Measurements from ENCODE around the gene SLC22A31.
"Not testable (repeated sequence)": the region's sequence is repeated elsewhere in the genome, so short reads cannot be mapped to it uniquely, and the experiment has no call there.

The SLC22A31 gene

GRCh38 chr16:89171216-89172170, 28.8 kb downstream of the SLC22A31 start, which contains the start of gene CDH15:
Gene CDH15 (plus strand): TSS chr16:89171748. CDS start chr16:89171832, 84 bp downstream.
- in situ Hi-C loops (cut with HindIII; ENCODE audit: low sequenced_read_pairs): loop anchor here (10.0 kb wide), 1 partner anchor 417 kb away; no protein-coding TSS in a partner anchor

- in situ Hi-C loops (cut with HindIII; ENCODE audit: low sequenced_read_pairs): loop anchor here (10.0 kb wide), 1 partner anchor 416 kb away; no protein-coding TSS in a partner anchor
Measured at GRCh38 chr16:89170346-89171215, 29.8 kb downstream of the SLC22A31 start.

GRCh38 chr16:89169778-89170177, 30.6 kb downstream of the SLC22A31 start:
- in situ Hi-C loops (cut with HindIII; ENCODE audit: low sequenced_read_pairs): loop anchor here (10.0 kb wide), 1 partner anchor 415 kb away; no protein-coding TSS in a partner anchor

GRCh38 chr16:89168381-89169189, 31.8 kb downstream of the SLC22A31 start:
- in situ Hi-C loops (cut with HindIII; ENCODE audit: low sequenced_read_pairs): no loop called here

GRCh38 chr16:89167425-89167941, 32.9 kb downstream of the SLC22A31 start:
- in situ Hi-C loops (cut with HindIII; ENCODE audit: low sequenced_read_pairs): no loop called here

GRCh38 chr16:89166696-89167424, 33.5 kb downstream of the SLC22A31 start:
- in situ Hi-C loops (cut with HindIII; ENCODE audit: low sequenced_read_pairs): no loop called here

GRCh38 chr16:89165681-89165979, 34.7 kb downstream of the SLC22A31 start:
- in situ Hi-C loops (cut with HindIII; ENCODE audit: low sequenced_read_pairs): not testable (repeated sequence)

GRCh38 chr16:89164847-89165680, 35.3 kb downstream of the SLC22A31 start:
- in situ Hi-C loops (cut with HindIII; ENCODE audit: low sequenced_read_pairs): no loop called here

- in situ Hi-C loops (cut with HindIII; ENCODE audit: low sequenced_read_pairs): no loop called here
Measured at GRCh38 chr16:89164436-89164835, 35.9 kb downstream of the SLC22A31 start.

- in situ Hi-C loops (cut with HindIII; ENCODE audit: low sequenced_read_pairs): no loop called here
Measured at GRCh38 chr16:89163297-89163696, 37.0 kb downstream of the SLC22A31 start.

GRCh38 chr16:89161763-89162713, 38.3 kb downstream of the SLC22A31 start:
- in situ Hi-C loops (cut with HindIII; ENCODE audit: low sequenced_read_pairs): no loop called here

- in situ Hi-C loops (cut with HindIII; ENCODE audit: low sequenced_read_pairs): no loop called here
Measured at GRCh38 chr16:89160977-89161701, 39.2 kb downstream of the SLC22A31 start.

- in situ Hi-C loops (cut with HindIII; ENCODE audit: low sequenced_read_pairs): loop anchor here (5.0 kb wide), 2 partner anchors 57 to 63 kb away; partner anchors contain the start of gene ZNF778
Measured at GRCh38 chr16:89159850-89160354, 40.4 kb downstream of the SLC22A31 start.

- in situ Hi-C loops (cut with HindIII; ENCODE audit: low sequenced_read_pairs): loop anchor here (5.0 kb wide), 2 partner anchors 58 to 62 kb away; partner anchors contain the start of gene ZNF778
Measured at GRCh38 chr16:89159066-89159849, 41.1 kb downstream of the SLC22A31 start.

GRCh38 chr16:89157778-89158177, 42.6 kb downstream of the SLC22A31 start:
- in situ Hi-C loops (cut with HindIII; ENCODE audit: low sequenced_read_pairs): loop anchor here (5.0 kb wide), 2 partner anchors 60 kb away; partner anchors contain the start of gene ZNF778
